IMR-90 (cell line): Measurements from ENCODE around the gene CACNA2D1. TPM values are rescaled to one million over a fixed set of nuclear protein-coding genes. Genes with fewer than 3 reads are reported as not detected.

Experiments
- ATAC-seq: fragments of 200-7000 bp; cut with Tn5 transposase; 2 replicates; pipeline ENCODE4 v1.9.1; 2020; ENCODE audit warnings: low read depth, mild to moderate bottlenecking, moderate library complexity
- BruUV-seq: library from RNA; stranded (reverse); fragments of 400-500 nt; replicated peaks from 2 replicates; lab custom pipeline; 2021; lab: Mats Ljungman, UMichigan
- CTCF ChIA-PET: fragments of 300-600 bp; formaldehyde crosslinking; extraction: SDS; loops from one replicate; lab custom pipeline; 2021; ENCODE audit warnings: antibody characterized with exemption; lab: Yijun Ruan, JAX
- POLR2A ChIA-PET: fragments of 300-600 bp; sonication (Branson Sonifier 250); formaldehyde crosslinking; loops from one replicate; lab custom pipeline; 2022; ENCODE audit warnings: antibody characterized with exemption; ENCODE audit not compliant: unreplicated experiment; lab: Charles Lee
- DNase-seq: peaks from one replicate; pipeline ENCODE4 v3.0.0; 2013
- H2AFZ ChIP-seq: replicated peaks from 2 replicates; pipeline ENCODE3; 2013; ENCODE audit warnings: low read length, mild to moderate bottlenecking; ENCODE audit not compliant: poor library complexity
- H2AK5ac ChIP-seq: 2 replicates; pipeline ENCODE4 v1.6.1; 2013; ENCODE audit warnings: low read depth, low read length, inconsistent platforms
- H2AK9ac ChIP-seq: replicated peaks from 2 replicates; pipeline ENCODE3; 2013; ENCODE audit warnings: mild to moderate bottlenecking, low read depth, low read length, moderate library complexity; ENCODE audit not compliant: poor library complexity
- H2BK120ac ChIP-seq: 2 replicates; pipeline ENCODE4 v1.6.1; 2013; ENCODE audit warnings: low read depth, low read length, inconsistent platforms
- H2BK15ac ChIP-seq: 3 replicates; pipeline ENCODE4 v1.6.1; 2013; ENCODE audit warnings: low read depth, low read length, inconsistent platforms
- H2BK20ac ChIP-seq: 2 replicates; pipeline ENCODE4 v1.6.1; 2013; ENCODE audit warnings: low read depth, mild to moderate bottlenecking, inconsistent platforms, low read length, moderate library complexity
- H2BK5ac ChIP-seq: 2 replicates; pipeline ENCODE4 v1.6.1; 2013; ENCODE audit warnings: mild to moderate bottlenecking, low read depth, low read length, inconsistent platforms; ENCODE audit not compliant: poor library complexity, severe bottlenecking
- H3K14ac ChIP-seq: replicated peaks from 2 replicates; pipeline ENCODE4 v1.6.1; 2013; ENCODE audit warnings: low read depth, low read length, inconsistent platforms
- H3K18ac ChIP-seq: 2 replicates; pipeline ENCODE4 v1.6.1; 2013; ENCODE audit warnings: low read depth, low read length, control low read depth
- H3K23ac ChIP-seq: 2 replicates; pipeline ENCODE4 v1.6.1; 2013; ENCODE audit warnings: low read depth, low read length, inconsistent platforms
- H3K27ac ChIP-seq: 2 replicates; pipeline ENCODE4 v1.5.1; 2013; ENCODE audit warnings: mild to moderate bottlenecking, control low read depth, low read length; ENCODE audit not compliant: insufficient read depth
- H3K27me3 ChIP-seq: 2 replicates; pipeline ENCODE4 v1.6.1; 2013; ENCODE audit warnings: low read length; ENCODE audit not compliant: control insufficient read depth, insufficient read depth
- H3K36me3 ChIP-seq: 2 replicates; pipeline ENCODE4 v1.6.1; 2013; ENCODE audit warnings: low read length, mixed read lengths; ENCODE audit not compliant: control insufficient read depth, insufficient read depth
- H3K4ac ChIP-seq: 2 replicates; pipeline ENCODE4 v1.6.1; 2013; ENCODE audit warnings: low read depth, low read length, inconsistent platforms
- H3K4me1 ChIP-seq: 2 replicates; pipeline ENCODE4 v1.6.1; 2013; ENCODE audit warnings: low read length, mixed read lengths; ENCODE audit not compliant: control insufficient read depth, insufficient read depth
- H3K4me2 ChIP-seq: 2 replicates; pipeline ENCODE4 v1.6.1; 2013; ENCODE audit warnings: low read depth, mild to moderate bottlenecking, control low read depth, low read length, moderate library complexity
- H3K4me3 ChIP-seq: 2 replicates; pipeline ENCODE4 v1.5.1; 2013; ENCODE audit warnings: low read depth, mild to moderate bottlenecking, control low read depth, low read length, moderate library complexity; ENCODE audit not compliant: insufficient read depth
- H3K56ac ChIP-seq: 2 replicates; pipeline ENCODE4 v1.6.1; 2013; ENCODE audit warnings: low read length, inconsistent platforms; ENCODE audit not compliant: insufficient read depth; ENCODE audit errors: extremely low read depth
- H3K79me1 ChIP-seq, 2 experiments: 2 replicates each; pipeline ENCODE4 v1.6.1; 2013; ENCODE audit warnings: low read length in 2 of 2, inconsistent platforms in 1 of 2, low read depth in 1 of 2
- H3K9ac ChIP-seq: 2 replicates; pipeline ENCODE4 v1.6.1; 2013; ENCODE audit warnings: low read depth, low read length, control low read depth
- H3K9me1 ChIP-seq: 2 replicates; pipeline ENCODE4 v1.6.1; 2013; ENCODE audit warnings: low read length, inconsistent platforms; ENCODE audit not compliant: insufficient read depth
- H3K9me3 ChIP-seq: 2 replicates; pipeline ENCODE4 v1.6.1; 2013; ENCODE audit warnings: low read length; ENCODE audit not compliant: control insufficient read depth, insufficient read depth
- H4K20me1 ChIP-seq: 2 replicates; pipeline ENCODE4 v1.6.1; 2013; ENCODE audit warnings: low read length, inconsistent platforms; ENCODE audit not compliant: insufficient read depth
- H4K5ac ChIP-seq: 2 replicates; pipeline ENCODE4 v1.6.1; 2013; ENCODE audit warnings: mild to moderate bottlenecking, low read depth, low read length, control low read depth
- H4K8ac ChIP-seq, 2 experiments: 2 replicates each; pipeline ENCODE4 v1.6.1; 2013; ENCODE audit warnings: low read depth in 2 of 2, low read length in 2 of 2, control low read depth in 1 of 2, inconsistent platforms in 1 of 2
- H4K91ac ChIP-seq: 2 replicates; pipeline ENCODE4 v1.6.1; 2013; ENCODE audit warnings: low read depth, low read length, inconsistent platforms; ENCODE audit not compliant: insufficient read depth
- BHLHE40 ChIP-seq: fragments of 150-350 bp; IDR thresholded peaks from 2 replicates; pipeline ENCODE4 v1.6.1; 2016; ENCODE audit warnings: mild to moderate bottlenecking, low read depth, low read length
- CEBPB ChIP-seq: IDR thresholded peaks from 2 replicates; pipeline ENCODE4 v1.6.1; 2012; ENCODE audit warnings: low read depth, low read length, improper control_type of control experiment
- CHD1 ChIP-seq: IDR thresholded peaks from 2 replicates; pipeline ENCODE4 v1.6.1; 2012; ENCODE audit warnings: low read depth, low read length, improper control_type of control experiment
- CTCF ChIP-seq: conservative IDR thresholded peaks from 2 replicates; pipeline ENCODE4 v1.5.1; 2012; ENCODE audit warnings: mild to moderate bottlenecking, low read depth, low read length, improper control_type of control experiment
- FOS ChIP-seq: fragments of 150-350 bp; IDR thresholded peaks from 2 replicates; pipeline ENCODE4 v1.6.1; 2016; ENCODE audit warnings: low read depth, low read length
- MAFK ChIP-seq: IDR thresholded peaks from 2 replicates; pipeline ENCODE4 v1.6.1; 2012; ENCODE audit warnings: low read depth, low read length, improper control_type of control experiment
- MAZ ChIP-seq: IDR thresholded peaks from 2 replicates; pipeline ENCODE4 v1.6.1; 2012; ENCODE audit warnings: low read depth, mild to moderate bottlenecking, low read length, improper control_type of control experiment, moderate library complexity, borderline replicate concordance
- MXI1 ChIP-seq: IDR thresholded peaks from 2 replicates; pipeline ENCODE4 v1.6.1; 2012; ENCODE audit warnings: low read depth, mild to moderate bottlenecking, low read length, moderate library complexity, borderline replicate concordance
- NFE2L2 ChIP-seq: fragments of 150-350 bp; IDR thresholded peaks from 2 replicates; pipeline ENCODE4 v1.6.1; 2016; ENCODE audit warnings: low read depth, mild to moderate bottlenecking, low read length
- POLR2A ChIP-seq: IDR thresholded peaks from 2 replicates; pipeline ENCODE4 v1.6.1; 2012; ENCODE audit warnings: mild to moderate bottlenecking, low read depth, low read length
- RAD21 ChIP-seq: IDR thresholded peaks from 2 replicates; pipeline ENCODE4 v1.6.1; 2012; ENCODE audit warnings: low read length, improper control_type of control experiment
- RCOR1 ChIP-seq: IDR thresholded peaks from 2 replicates; pipeline ENCODE4 v1.6.1; 2012; ENCODE audit warnings: mild to moderate bottlenecking, low read length, improper control_type of control experiment; ENCODE audit not compliant: insufficient replicate concordance
- RFX5 ChIP-seq: IDR thresholded peaks from 2 replicates; pipeline ENCODE4 v1.8.0; 2012; ENCODE audit warnings: low read depth, mild to moderate bottlenecking, low read length, moderate library complexity
- SMC3 ChIP-seq: fragments of 150-350 bp; IDR thresholded peaks from 2 replicates; pipeline ENCODE4 v1.6.1; 2016; ENCODE audit warnings: low read depth, mild to moderate bottlenecking, antibody characterized with exemption, low read length, moderate library complexity
- WGBS, 2 experiments: methylation state at CpG; one replicate each; pipeline versions ENCODE4 v1.1.5 to v1.1.7; 2013; ENCODE audit warnings: missing lambda C conversion rate in 2 of 2; ENCODE audit not compliant: insufficient read length in 1 of 2; ENCODE audit errors: extremely low coverage in 2 of 2; 5-methylcytosine and 5-hydroxymethylcytosine counted together
- dilution Hi-C: fragments of 300-500 bp; cut with HindIII; formaldehyde crosslinking; loops from one replicate; pipeline ENCODE4 v1.14.3; 2018; ENCODE audit warnings: low sequenced_read_pairs; ENCODE audit not compliant: unreplicated experiment
- in situ Hi-C: fragments of 300-500 bp; cut with MboI; formaldehyde crosslinking; loops from 3 replicates; pipeline ENCODE4 v1.14.3; 2019; ENCODE audit warnings: low sequenced_read_pairs, inconsistent platforms, mixed read lengths
- intact Hi-C: fragments of 100-400 bp; cut with micrococcal nuclease; formaldehyde crosslinking; loops from 2 replicates; pipeline ENCODE4 v1.10.0; 2022
- polyA plus RNA-seq, 3 experiments: library from polyadenylated mRNA; depleted of rRNA; stranded (reverse); fragments of >200 nt; gene quantifications; 2 replicates each; pipeline ENCODE4 v1.2.3, GENCODE V29; 2012; ENCODE audit warnings: low replicate concordance in 1 of 3
- total RNA-seq: library from RNA; depleted of rRNA; stranded (reverse); fragments of >200 nt; gene quantifications from 2 replicates; pipeline ENCODE4 v1.2.3, GENCODE V29; 2012
- TF ChIP-seq, protein P1 (sequence below): fragments of 150-350 bp; IDR thresholded peaks from 2 replicates; pipeline ENCODE4 v1.6.1; 2017; ENCODE audit warnings: mild to moderate bottlenecking, antibody characterized with exemption, low read length, low read depth
- TF ChIP-seq, protein P2 (sequence below): fragments of 150-350 bp; IDR thresholded peaks from 2 replicates; pipeline ENCODE4 v1.6.1; 2016; ENCODE audit warnings: low read depth, mild to moderate bottlenecking, low read length, moderate library complexity, borderline replicate concordance

Gene CACNA2D1
- total and polyA plus RNA-seq, 2 of the 4 experiments (the other 2 are of a cell fraction): 5.8 to 21.9 TPM

GRCh38 chr7:82268632-82269031 lies 174.9 kb downstream of the CACNA2D1 start:
- TF ChIP-seq BHLHE40: no peak
- no peak for TF ChIP-seq RCOR1
- TF ChIP-seq, protein P1, sequence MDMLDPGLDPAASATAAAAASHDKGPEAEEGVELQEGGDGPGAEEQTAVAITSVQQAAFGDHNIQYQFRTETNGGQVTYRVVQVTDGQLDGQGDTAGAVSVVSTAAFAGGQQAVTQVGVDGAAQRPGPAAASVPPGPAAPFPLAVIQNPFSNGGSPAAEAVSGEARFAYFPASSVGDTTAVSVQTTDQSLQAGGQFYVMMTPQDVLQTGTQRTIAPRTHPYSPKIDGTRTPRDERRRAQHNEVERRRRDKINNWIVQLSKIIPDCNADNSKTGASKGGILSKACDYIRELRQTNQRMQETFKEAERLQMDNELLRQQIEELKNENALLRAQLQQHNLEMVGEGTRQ: no peak
- no peak for TF ChIP-seq RFX5
- TF ChIP-seq SMC3: no peak
- no peak for TF ChIP-seq FOS
- TF ChIP-seq POLR2A: no peak
- TF ChIP-seq RAD21: no peak
- TF ChIP-seq MAZ: no peak
- no peak for TF ChIP-seq MAFK
- TF ChIP-seq CHD1: no peak
- TF ChIP-seq NFE2L2: no peak
- TF ChIP-seq, protein P2, sequence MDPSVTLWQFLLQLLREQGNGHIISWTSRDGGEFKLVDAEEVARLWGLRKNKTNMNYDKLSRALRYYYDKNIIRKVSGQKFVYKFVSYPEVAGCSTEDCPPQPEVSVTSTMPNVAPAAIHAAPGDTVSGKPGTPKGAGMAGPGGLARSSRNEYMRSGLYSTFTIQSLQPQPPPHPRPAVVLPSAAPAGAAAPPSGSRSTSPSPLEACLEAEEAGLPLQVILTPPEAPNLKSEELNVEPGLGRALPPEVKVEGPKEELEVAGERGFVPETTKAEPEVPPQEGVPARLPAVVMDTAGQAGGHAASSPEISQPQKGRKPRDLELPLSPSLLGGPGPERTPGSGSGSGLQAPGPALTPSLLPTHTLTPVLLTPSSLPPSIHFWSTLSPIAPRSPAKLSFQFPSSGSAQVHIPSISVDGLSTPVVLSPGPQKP: no peak
- no peak for TF ChIP-seq MXI1
- no peak for TF ChIP-seq CEBPB
- TF ChIP-seq CTCF: no peak
- H3K9ac ChIP-seq: no peak overlapping the region
- no peak overlapping the region for H3K14ac ChIP-seq
- H2BK5ac ChIP-seq: no peak overlapping the region
- WGBS, 2 experiments: no CpG with 5 or more reads among the region's 1 CpG
- no peaks in the 10 kb centered on the region for H3K36me3 ChIP-seq
- H3K9me1 ChIP-seq: no peaks in the 10 kb centered on the region
- no peak overlapping the region for H3K4me2 ChIP-seq
- H3K9me3 ChIP-seq: no peaks in the 10 kb centered on the region
- H3K4me1 ChIP-seq: no peaks in the 10 kb centered on the region
- DNase-seq (no peak), ATAC-seq (no peak)
- BruUV-seq: no TSS peak
- H3K79me1 ChIP-seq: no peaks in the 10 kb centered on the region; a peak in 2 of 4 replicates
- no peak overlapping the region for H3K4me3 ChIP-seq
- H3K18ac ChIP-seq: no peak overlapping the region
- H3K27ac ChIP-seq: no peak overlapping the region
- in situ Hi-C loops (no loop called here), dilution Hi-C loops (no loop called here), intact Hi-C loops (no loop called here)
- H2BK120ac ChIP-seq: no peak overlapping the region
- H4K5ac ChIP-seq: no peak overlapping the region
- no peaks in the 10 kb centered on the region for H4K20me1 ChIP-seq
- H3K4ac ChIP-seq: no peak overlapping the region
- no peak overlapping the region for H2BK15ac ChIP-seq
- no peak overlapping the region for H3K23ac ChIP-seq
- no peak overlapping the region for H2AK9ac ChIP-seq
- H2AFZ ChIP-seq: no peak overlapping the region
- H2BK20ac ChIP-seq: no peak overlapping the region
- no peak overlapping the region for H4K91ac ChIP-seq
- ChIA-PET CTCF (no interaction called here), POLR2A (interaction anchor here (0.7 kb wide), 1 partner anchor 31 kb away, joined by 5 read pairs; no protein-coding TSS in a partner anchor)
- H2AK5ac ChIP-seq: no peak overlapping the region
- H3K27me3 ChIP-seq: no peaks in the 10 kb centered on the region
- H3K56ac ChIP-seq: no peak overlapping the region
- no peak overlapping the region for H4K8ac ChIP-seq
